ENCODE results near the gene SCNN1A.

SCNN1A gene

GRCh38 chr12:6384499-6385436, 9.4 kb upstream of the SCNN1A start:
- H3K27ac ChIP-seq (ENCODE audit: low read depth, low read length), result peak overlapping the region; percentile 97
- no peaks in the 10 kb centered on the region for H3K27me3 ChIP-seq (ENCODE audit: control insufficient read depth in 5 of 5, insufficient read depth in 4 of 5, low read length in 5 of 5)
- H3K9ac ChIP-seq (ENCODE audit: low read length in 5 of 5), result peak overlapping the region; percentile 92 to 98 (median 97)
- H3K4me3 ChIP-seq (ENCODE audit: low read depth in 1 of 5, low read length in 5 of 5), result peak overlapping the region; percentile 81 to 89 (median 82)
- peaks cover 5 to 42% (median 33%) of the 10 kb centered on the region in 5 donors for H3K4me1 ChIP-seq (ENCODE audit: control insufficient read depth in 5 of 5, insufficient read depth in 5 of 5, low read length in 5 of 5)
- H3K36me3 ChIP-seq (ENCODE audit: control insufficient read depth in 5 of 5, insufficient read depth in 5 of 5, low read length in 5 of 5), result peaks cover 9 to 37% (median 34%) of the 10 kb centered on the region in 5 donors
- H3K9me3 ChIP-seq (ENCODE audit: control insufficient read depth in 5 of 5, low read length in 5 of 5), result no peaks in the 10 kb centered on the region

GRCh38 chr12:6383572-6384498, 8.5 kb upstream of the SCNN1A start, which contains the start of gene LTBR:
LTBR (plus strand) TSS chr12:6384162; CDS start chr12:6384359, 197 bp downstream.
- Histone ChIP-seq H3K36me3 (ENCODE audit: control insufficient read depth in 5 of 5, insufficient read depth in 5 of 5, low read length in 5 of 5) (peaks cover 9 to 30% (median 29%) of the 10 kb centered on the region in 5 donors), H3K27me3 (ENCODE audit: control insufficient read depth in 5 of 5, insufficient read depth in 4 of 5, low read length in 5 of 5) (no peaks in the 10 kb centered on the region), H3K9ac (ENCODE audit: low read length in 5 of 5) (peak within 1 kb of the TSS; percentile 92 to 98 (median 97)), H3K4me3 (ENCODE audit: low read depth in 1 of 5, low read length in 5 of 5) (peak within 1 kb of the TSS; percentile 81 to 89 (median 82)), H3K4me1 (ENCODE audit: control insufficient read depth in 5 of 5, insufficient read depth in 5 of 5, low read length in 5 of 5) (peaks cover 5 to 46% (median 33%) of the 10 kb centered on the region in 5 donors), H3K27ac (ENCODE audit: low read depth, low read length) (peak within 1 kb of the TSS; percentile 97), H3K9me3 (ENCODE audit: control insufficient read depth in 5 of 5, low read length in 5 of 5) (no peaks in the 10 kb centered on the region)

DNA sequence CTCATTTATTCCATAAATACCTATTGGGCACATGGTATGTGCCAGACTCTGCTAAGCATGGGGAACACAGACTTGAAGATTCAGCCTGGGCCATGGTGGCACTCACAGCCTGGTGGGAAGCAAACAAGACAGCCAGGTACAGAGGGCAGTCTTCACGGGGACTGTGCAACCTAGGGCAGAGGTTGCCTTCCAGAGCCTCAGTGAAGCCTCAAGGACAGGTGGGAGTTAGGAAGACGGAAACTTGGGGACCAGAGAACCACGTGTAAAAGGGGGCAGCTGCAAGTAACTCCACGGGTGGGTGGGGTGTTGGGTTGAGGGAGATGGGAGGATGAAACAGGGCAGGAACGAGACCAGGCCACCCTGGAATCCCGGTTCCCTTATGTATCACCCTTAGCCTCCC, 7.6 kb upstream of the SCNN1A start:
- Histone ChIP-seq H3K27me3 (ENCODE audit: control insufficient read depth in 5 of 5, insufficient read depth in 4 of 5, low read length in 5 of 5) (no peaks in the 10 kb centered on the region), H3K9me3 (ENCODE audit: control insufficient read depth in 5 of 5, low read length in 5 of 5) (no peaks in the 10 kb centered on the region), H3K4me3 (ENCODE audit: low read depth in 1 of 5, low read length in 5 of 5) (peak overlapping the region in 4 of 5 donors; percentile 42 to 89 (median 82)), H3K4me1 (ENCODE audit: control insufficient read depth in 5 of 5, insufficient read depth in 5 of 5, low read length in 5 of 5) (peaks cover 5 to 47% (median 33%) of the 10 kb centered on the region in 5 donors), H3K27ac (ENCODE audit: low read depth, low read length) (peak overlapping the region; percentile 97), H3K9ac (ENCODE audit: low read length in 5 of 5) (peak overlapping the region; percentile 84 to 98 (median 93)), H3K36me3 (ENCODE audit: control insufficient read depth in 5 of 5, insufficient read depth in 5 of 5, low read length in 5 of 5) (peaks cover 9 to 21% (median 21%) of the 10 kb centered on the region in 5 donors)

DNA sequence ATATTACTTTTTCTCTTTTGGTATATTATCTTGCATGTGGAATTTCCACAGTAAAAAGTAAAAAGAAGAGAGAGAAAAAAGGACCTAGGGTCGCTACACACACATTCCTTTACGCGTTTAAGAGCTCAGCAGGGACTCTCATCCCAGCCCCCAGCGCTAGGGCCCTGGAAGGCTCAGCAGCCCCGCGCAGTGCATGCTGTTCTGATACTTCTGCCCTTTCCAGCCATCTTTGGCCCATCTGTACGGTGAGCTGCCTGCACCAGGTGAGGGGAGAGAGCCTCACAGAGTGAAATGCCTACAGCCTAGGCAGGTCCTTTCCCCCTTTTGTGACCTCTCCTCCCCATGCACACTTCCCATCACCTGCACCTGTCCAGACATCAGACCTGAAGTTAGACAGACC, 7.0 kb upstream of the SCNN1A start:
- peaks cover 5 to 48% (median 37%) of the 10 kb centered on the region in 5 donors for H3K4me1 ChIP-seq (ENCODE audit: control insufficient read depth in 5 of 5, insufficient read depth in 5 of 5, low read length in 5 of 5)
- no peak overlapping the region for H3K27ac ChIP-seq (ENCODE audit: low read depth, low read length)
- H3K9ac ChIP-seq (ENCODE audit: low read length in 5 of 5), result no peak overlapping the region
- H3K9me3 ChIP-seq (ENCODE audit: control insufficient read depth in 5 of 5, low read length in 5 of 5), result no peaks in the 10 kb centered on the region
- no peaks in the 10 kb centered on the region for H3K27me3 ChIP-seq (ENCODE audit: control insufficient read depth in 5 of 5, insufficient read depth in 4 of 5, low read length in 5 of 5)
- no peak overlapping the region for H3K4me3 ChIP-seq (ENCODE audit: low read depth in 1 of 5, low read length in 5 of 5)
- peaks cover 9 to 16% (median 15%) of the 10 kb centered on the region in 5 donors for H3K36me3 ChIP-seq (ENCODE audit: control insufficient read depth in 5 of 5, insufficient read depth in 5 of 5, low read length in 5 of 5)

- Histone ChIP-seq H3K9ac (ENCODE audit: low read length in 5 of 5) (no peak overlapping the region), H3K4me1 (ENCODE audit: control insufficient read depth in 5 of 5, insufficient read depth in 5 of 5, low read length in 5 of 5) (peaks cover 13 to 60% (median 49%) of the 10 kb centered on the region in 5 donors), H3K4me3 (ENCODE audit: low read depth in 1 of 5, low read length in 5 of 5) (no peak overlapping the region), H3K36me3 (ENCODE audit: control insufficient read depth in 5 of 5, insufficient read depth in 5 of 5, low read length in 5 of 5) (no peaks in the 10 kb centered on the region), H3K27ac (ENCODE audit: low read depth, low read length) (no peak overlapping the region), H3K9me3 (ENCODE audit: control insufficient read depth in 5 of 5, low read length in 5 of 5) (no peaks in the 10 kb centered on the region), H3K27me3 (ENCODE audit: control insufficient read depth in 5 of 5, insufficient read depth in 4 of 5, low read length in 5 of 5) (no peaks in the 10 kb centered on the region)
Observed at GRCh38 chr12:6380141-6381121, 5.1 kb upstream of the SCNN1A start.

DNA sequence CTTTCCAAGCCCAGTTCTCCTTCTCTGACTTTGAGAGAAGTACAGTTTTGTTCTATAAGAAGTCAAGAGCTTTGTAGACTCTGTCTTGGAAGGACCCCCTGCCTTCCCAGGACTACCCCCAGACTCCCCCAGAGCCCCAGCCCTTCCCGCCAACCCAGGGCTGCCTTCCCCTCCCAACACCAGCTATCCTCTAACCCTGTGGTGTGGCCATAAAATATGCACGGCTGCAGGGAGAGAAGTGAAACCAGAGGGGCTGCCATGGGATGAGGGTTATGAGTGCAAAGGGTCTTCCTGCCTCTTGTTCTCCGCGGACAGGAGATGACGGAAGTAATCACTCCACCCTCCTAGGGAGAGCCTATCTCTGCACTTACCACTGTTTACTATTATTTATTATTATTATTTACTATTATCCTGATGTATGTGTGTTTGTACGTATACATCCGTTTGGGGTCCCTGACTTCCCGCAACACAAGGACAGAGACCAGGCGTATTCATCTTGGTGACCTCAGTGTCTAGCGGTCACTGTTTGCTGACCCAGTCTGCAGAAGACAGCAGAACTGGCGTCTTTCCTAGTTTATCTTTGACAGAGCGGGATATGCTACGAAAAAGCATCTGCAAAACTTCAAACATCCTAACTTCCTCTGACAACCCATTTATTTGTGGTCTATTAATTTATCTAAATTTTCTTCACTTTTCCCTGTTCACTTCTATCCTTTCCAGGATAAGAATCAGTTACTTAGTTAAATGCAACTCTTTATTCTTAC, 3.5 kb upstream of the SCNN1A start:
- Histone ChIP-seq H3K4me3 (ENCODE audit: low read depth in 1 of 5, low read length in 5 of 5) (no peak overlapping the region), H3K36me3 (ENCODE audit: control insufficient read depth in 5 of 5, insufficient read depth in 5 of 5, low read length in 5 of 5) (no peaks in the 10 kb centered on the region), H3K27ac (ENCODE audit: low read depth, low read length) (no peak overlapping the region), H3K9me3 (ENCODE audit: control insufficient read depth in 5 of 5, low read length in 5 of 5) (no peaks in the 10 kb centered on the region), H3K4me1 (ENCODE audit: control insufficient read depth in 5 of 5, insufficient read depth in 5 of 5, low read length in 5 of 5) (peaks cover 10 to 48% (median 36%) of the 10 kb centered on the region in 5 donors), H3K9ac (ENCODE audit: low read length in 5 of 5) (no peak overlapping the region), H3K27me3 (ENCODE audit: control insufficient read depth in 5 of 5, insufficient read depth in 4 of 5, low read length in 5 of 5) (no peaks in the 10 kb centered on the region)

- Histone ChIP-seq H3K4me1 (ENCODE audit: control insufficient read depth in 5 of 5, insufficient read depth in 5 of 5, low read length in 5 of 5) (peaks cover 7 to 42% (median 28%) of the 10 kb centered on the region in 5 donors), H3K9ac (ENCODE audit: low read length in 5 of 5) (peak overlapping the region in 2 of 5 donors; percentile 33 to 44), H3K4me3 (ENCODE audit: low read depth in 1 of 5, low read length in 5 of 5) (no peak overlapping the region), H3K9me3 (ENCODE audit: control insufficient read depth in 5 of 5, low read length in 5 of 5) (no peaks in the 10 kb centered on the region), H3K27me3 (ENCODE audit: control insufficient read depth in 5 of 5, insufficient read depth in 4 of 5, low read length in 5 of 5) (no peaks in the 10 kb centered on the region), H3K36me3 (ENCODE audit: control insufficient read depth in 5 of 5, insufficient read depth in 5 of 5, low read length in 5 of 5) (no peaks in the 10 kb centered on the region), H3K27ac (ENCODE audit: low read depth, low read length) (no peak overlapping the region)
Observed at GRCh38 chr12:6377667-6377994, 2.3 kb upstream of the SCNN1A start.

DNA sequence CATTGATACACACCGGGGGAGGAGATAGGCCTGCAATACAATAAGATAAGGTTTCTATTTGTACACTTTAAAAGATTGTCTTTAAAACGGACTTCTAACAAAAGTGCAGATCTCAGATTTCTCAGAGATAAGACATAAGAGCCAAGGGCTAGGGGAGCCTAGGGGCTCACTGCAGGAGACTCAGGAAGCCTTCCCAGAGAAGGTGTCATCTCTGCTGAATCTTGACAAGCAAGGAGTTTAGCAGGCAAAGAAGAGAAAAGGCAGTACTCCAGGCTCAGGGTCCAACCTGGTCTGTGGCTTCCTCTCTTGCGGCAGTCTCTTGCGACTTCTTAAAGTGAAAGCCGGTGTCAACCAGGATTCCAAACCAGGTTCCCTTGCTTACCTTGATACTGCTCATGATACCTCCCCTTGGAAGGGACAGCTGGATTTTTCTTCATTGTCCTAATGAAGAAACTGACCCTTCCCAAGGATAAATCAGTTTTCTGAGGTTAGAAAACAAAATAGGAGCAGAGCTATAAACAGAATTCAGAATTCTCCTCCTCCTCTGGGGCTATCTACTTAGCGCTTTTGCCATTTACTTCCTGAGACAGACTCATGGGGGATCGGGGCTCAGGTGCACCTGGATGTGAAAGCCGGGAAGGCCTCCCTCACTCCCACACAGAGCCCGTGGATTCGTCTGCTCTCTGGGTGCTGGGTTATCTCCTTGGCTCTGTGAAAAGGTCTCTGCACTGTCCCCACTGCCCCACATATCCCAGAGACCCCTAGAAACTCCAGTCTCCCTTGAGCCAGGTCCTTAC, 1.7 kb upstream of the SCNN1A start:
- peaks cover 7 to 48% (median 33%) of the 10 kb centered on the region in 5 donors for H3K4me1 ChIP-seq (ENCODE audit: control insufficient read depth in 5 of 5, insufficient read depth in 5 of 5, low read length in 5 of 5)

More for the DNA sequence above, 1.7 kb upstream of the SCNN1A start:
- Histone ChIP-seq H3K27me3 (ENCODE audit: control insufficient read depth in 5 of 5, insufficient read depth in 4 of 5, low read length in 5 of 5) (no peaks in the 10 kb centered on the region), H3K27ac (ENCODE audit: low read depth, low read length) (peak overlapping the region; percentile 30), H3K9ac (ENCODE audit: low read length in 5 of 5) (peak overlapping the region in 4 of 5 donors; percentile 33 to 52 (median 46)), H3K36me3 (ENCODE audit: control insufficient read depth in 5 of 5, insufficient read depth in 5 of 5, low read length in 5 of 5) (no peaks in the 10 kb centered on the region), H3K9me3 (ENCODE audit: control insufficient read depth in 5 of 5, low read length in 5 of 5) (no peaks in the 10 kb centered on the region), H3K4me3 (ENCODE audit: low read depth in 1 of 5, low read length in 5 of 5) (no peak overlapping the region)

All from subcutaneous abdominal adipose tissue (tissue), 5 donors.